ENCODE data around the gene DHTKD1. TPM values are rescaled to one million over a fixed set of nuclear protein-coding genes. Genes with fewer than 3 reads are reported as not detected.
"Not testable (repeated sequence)": the region's sequence is repeated elsewhere in the genome, so short reads cannot be mapped to it uniquely, and the experiment has no call there.

Gene DHTKD1
- total RNA-seq, 1 experiment from 2014 or later, result 15.5 TPM

DNA sequence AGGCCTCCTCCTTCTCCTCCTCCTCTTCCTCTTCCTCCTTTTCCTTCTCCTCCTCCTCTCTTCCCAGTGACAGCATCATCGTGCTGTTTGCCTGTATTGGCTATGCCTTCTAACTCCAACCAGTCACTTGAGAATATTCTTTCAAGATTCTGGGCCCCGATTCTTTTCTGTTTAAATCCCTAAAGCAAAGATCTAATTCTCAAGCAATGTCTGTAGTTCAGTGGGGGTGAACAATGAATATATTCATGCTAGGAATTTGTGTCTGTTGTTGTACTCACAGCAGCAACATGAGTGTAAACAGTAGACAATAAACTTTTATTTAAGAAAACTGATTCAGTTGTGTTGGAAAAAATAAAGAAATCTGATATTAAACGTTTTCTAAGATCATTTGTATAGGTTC is 96.3 kb downstream of the DHTKD1 start:
- no peaks in the 10 kb centered on the region for H3K9me3 ChIP-seq
- H3K36me3 ChIP-seq, result peaks cover 33% of the 10 kb centered on the region
- H3K27me3 ChIP-seq, result no peaks in the 10 kb centered on the region
- no peak for DNase-seq
- no peak overlapping the region for H3K4me3 ChIP-seq

DNA sequence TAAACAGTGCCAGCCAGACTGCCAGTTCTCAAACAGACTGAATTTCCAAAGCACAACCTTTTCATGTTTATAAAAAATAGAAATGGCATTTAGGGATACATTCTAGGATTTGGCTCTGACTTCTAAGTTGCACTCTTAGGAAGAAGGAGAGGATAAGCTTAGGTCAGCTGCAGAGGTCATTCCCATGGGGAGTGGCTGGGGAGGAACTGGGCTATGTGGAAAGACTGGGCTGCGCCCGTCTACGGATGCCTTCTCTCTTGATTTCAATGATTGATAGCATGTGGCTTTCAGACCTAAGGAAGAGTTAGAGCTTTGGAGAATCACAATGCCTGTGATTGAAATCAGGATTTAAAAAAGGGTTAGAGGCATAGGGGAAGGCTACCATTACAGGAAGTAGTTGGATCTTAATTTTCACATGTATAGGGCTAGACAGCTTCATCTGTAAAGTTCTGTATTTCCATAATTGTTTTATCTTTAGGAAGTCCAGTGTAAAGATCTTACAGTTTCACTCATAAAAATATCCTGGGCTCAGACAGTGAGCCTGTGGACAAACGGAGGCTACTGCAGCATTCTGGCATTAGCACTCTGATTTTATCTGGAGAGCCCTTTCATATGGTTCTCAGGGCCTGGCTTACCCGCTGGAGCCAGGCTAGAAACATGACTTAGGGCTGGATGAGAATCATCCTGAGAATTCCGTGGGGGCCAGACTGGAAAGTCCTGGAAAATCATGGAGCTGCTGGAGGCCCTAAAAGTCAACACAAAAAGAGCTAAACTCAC is 97.4 kb downstream of the DHTKD1 start:
- peaks cover 44% of the 10 kb centered on the region for H3K36me3 ChIP-seq
- H3K4me3 ChIP-seq, result no peak overlapping the region
- no peak for DNase-seq

DNA sequence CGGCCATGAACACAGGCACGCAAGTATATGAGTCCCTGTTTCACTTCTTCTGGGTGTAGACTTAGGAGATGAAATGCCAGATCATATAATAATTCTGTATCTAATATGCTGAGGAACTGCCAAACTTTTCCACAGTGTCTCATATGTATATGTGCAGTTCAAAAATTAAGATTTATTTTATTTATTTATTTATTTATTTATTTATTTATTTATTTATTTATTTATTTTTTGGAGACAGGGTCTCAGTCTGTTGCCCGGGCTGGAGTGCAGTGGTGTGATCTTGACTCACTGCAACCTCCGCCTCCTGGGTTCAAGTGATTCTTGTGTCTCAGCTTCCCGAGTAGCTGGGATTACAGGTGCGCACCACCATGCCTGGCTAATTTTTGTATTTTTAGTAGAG is 102.8 kb downstream of the DHTKD1 start:
- not testable (repeated sequence) for H3K27me3 ChIP-seq, DNase-seq, H3K9me3 ChIP-seq, H3K4me3 ChIP-seq
- peaks cover 58% of the 10 kb centered on the region for H3K36me3 ChIP-seq

More for the DNA sequence above, 97.4 kb downstream of the DHTKD1 start:
- Histone ChIP-seq H3K9me3 (no peaks in the 10 kb centered on the region), H3K27me3 (no peaks in the 10 kb centered on the region)

Other genes starting within 250 kb of the DHTKD1 start
- gene PROSER2, start 245.6 kb upstream of the DHTKD1 start, total RNA-seq (2014; rRNA removed; shearing (Covaris generic); ENCODE audit: low replicate concordance), result 2.1 and 3.5 TPM in 2 replicates
- gene UPF2, start 26.1 kb upstream of the DHTKD1 start, total RNA-seq (2014; rRNA removed; shearing (Covaris generic); ENCODE audit: low replicate concordance), result 9.6 and 12.4 TPM in 2 replicates
- 0.30 and 3.9 TPM in 2 replicates for gene SEC61A2, start 60.7 kb downstream of the DHTKD1 start, total RNA-seq (2014; rRNA removed; shearing (Covaris generic); ENCODE audit: low replicate concordance)
- gene NUDT5, start 126.9 kb downstream of the DHTKD1 start, total RNA-seq (2014; rRNA removed; shearing (Covaris generic); ENCODE audit: low replicate concordance), result 67.7 and 78.4 TPM in 2 replicates
- 201 and 294 TPM in 2 replicates for gene CDC123, start 127.2 kb downstream of the DHTKD1 start, total RNA-seq (2014; rRNA removed; shearing (Covaris generic); ENCODE audit: low replicate concordance)